SK-N-SH treated with all-trans-retinoic acid at 6 μM for 48 hours (cell line): Measurements from ENCODE around the gene PIK3AP1.

Experiments
- ARNTL ChIP-seq: fragments of 450-650 bp; formaldehyde crosslinking; IDR thresholded peaks from 2 replicates; pipeline ENCODE4 v1.5.0; 2020; ENCODE audit warnings: low read depth, mild to moderate bottlenecking, moderate library complexity, borderline replicate concordance
- BACH2 ChIP-seq: fragments of 250-450 bp; sonication (Bioruptor Pico); IDR thresholded peaks from 2 replicates; pipeline ENCODE4 v1.9.0; 2021; ENCODE audit warnings: mild to moderate bottlenecking, borderline replicate concordance
- CSDC2 ChIP-seq: fragments of 250-450 bp; sonication (Bioruptor Pico); IDR thresholded peaks from 2 replicates; pipeline ENCODE4 v1.5.0; 2020; ENCODE audit warnings: mild to moderate bottlenecking, moderate library complexity
- GLIS3 ChIP-seq: fragments of 250-450 bp; sonication (Bioruptor Pico); IDR thresholded peaks from 2 replicates; pipeline ENCODE4 v1.5.0; 2020; ENCODE audit warnings: mild to moderate bottlenecking, moderate library complexity
- PATZ1 ChIP-seq: fragments of 250-450 bp; sonication (Bioruptor Pico); IDR thresholded peaks from 2 replicates; pipeline ENCODE4 v1.8.0; 2020; ENCODE audit warnings: mild to moderate bottlenecking, moderate library complexity, borderline replicate concordance
- PPARA ChIP-seq: fragments of 250-450 bp; sonication (Bioruptor Pico); IDR thresholded peaks from 2 replicates; pipeline ENCODE4 v1.5.0; 2020; ENCODE audit warnings: mild to moderate bottlenecking, borderline replicate concordance
- RARB ChIP-seq: fragments of 250-450 bp; sonication (Bioruptor Pico); IDR thresholded peaks from 2 replicates; pipeline ENCODE4 v1.8.0; 2021; ENCODE audit warnings: mild to moderate bottlenecking, moderate library complexity
- ZC3H10 ChIP-seq: fragments of 250-450 bp; sonication (Bioruptor Pico); IDR thresholded peaks from 2 replicates; pipeline ENCODE4 v1.5.1; 2021; ENCODE audit warnings: mild to moderate bottlenecking, moderate library complexity
- ZFP3 ChIP-seq: fragments of 250-450 bp; sonication (Bioruptor Pico); IDR thresholded peaks from 2 replicates; pipeline ENCODE4 v1.5.0; 2020; ENCODE audit warnings: mild to moderate bottlenecking, moderate library complexity
- ZFP30 ChIP-seq: fragments of 450-650 bp; formaldehyde crosslinking; IDR thresholded peaks from 2 replicates; pipeline ENCODE4 v1.5.0; 2022; ENCODE audit warnings: mild to moderate bottlenecking, moderate library complexity
- ZNF565 ChIP-seq: fragments of 450-650 bp; formaldehyde crosslinking; conservative IDR thresholded peaks from 2 replicates; pipeline ENCODE4 v1.5.0; 2020; ENCODE audit warnings: low read depth, mild to moderate bottlenecking, moderate library complexity
- ZNF70 ChIP-seq: fragments of 450-650 bp; formaldehyde crosslinking; IDR thresholded peaks from 2 replicates; pipeline ENCODE4 v1.5.0; 2020; ENCODE audit warnings: mild to moderate bottlenecking, moderate library complexity
- ZNF8 ChIP-seq: fragments of 450-650 bp; formaldehyde crosslinking; IDR thresholded peaks from 2 replicates; pipeline ENCODE4 v1.5.0; 2020; ENCODE audit warnings: mild to moderate bottlenecking, moderate library complexity

- TF ChIP-seq PPARA, result no peak
- TF ChIP-seq PATZ1 (CRISPR knock-in tag), result no peak; the same call in 1 of the 2 replicates
- no peak for TF ChIP-seq RARB
- TF ChIP-seq BACH2 (CRISPR knock-in tag), result no peak
- no peak for TF ChIP-seq ZFP30 (CRISPR knock-in tag)
- TF ChIP-seq ARNTL (CRISPR knock-in tag), result no peak
- no peak for TF ChIP-seq ZC3H10 (CRISPR knock-in tag)
- no peak for TF ChIP-seq CSDC2 (CRISPR knock-in tag)
- TF ChIP-seq ZNF70 (CRISPR knock-in tag), result no peak
- no peak for TF ChIP-seq ZNF565 (CRISPR knock-in tag)
- no peak for TF ChIP-seq ZNF8
- no peak for TF ChIP-seq GLIS3 (CRISPR knock-in tag)
- no peak for TF ChIP-seq ZFP3 (CRISPR knock-in tag)
These were observed at the start of gene PIK3AP1 for GRCh38 chr10:96720422-96721206.
